MG63 (cell line): Measurements from ENCODE around the gene PSMD10. TPM values are rescaled to one million over a fixed set of nuclear protein-coding genes. Genes with fewer than 3 reads are reported as not detected.

Source experiments
- DNase-seq: peaks from one replicate; pipeline ENCODE4 v3.0.0-alpha.2; 2020
- H3K27me3 ChIP-seq: fragments of 250-450 bp; sonication (Bioruptor Pico); 2 replicates; pipeline ENCODE4 v1.5.1; 2020; ENCODE audit warnings: mild to moderate bottlenecking, moderate library complexity
- H3K36me3 ChIP-seq: fragments of 250-450 bp; sonication (Bioruptor Pico); 2 replicates; pipeline ENCODE4 v1.5.1; 2020; ENCODE audit warnings: mild to moderate bottlenecking, moderate library complexity
- H3K4me3 ChIP-seq: fragments of 250-450 bp; sonication (Bioruptor Pico); 2 replicates; pipeline ENCODE4 v1.5.1; 2020; ENCODE audit warnings: mild to moderate bottlenecking, moderate library complexity
- H3K9me3 ChIP-seq: fragments of 250-450 bp; sonication (Bioruptor Pico); 2 replicates; pipeline ENCODE4 v1.5.1; 2020; ENCODE audit warnings: mild to moderate bottlenecking, moderate library complexity
- total RNA-seq: library from RNA; depleted of rRNA; stranded (reverse); fragments of >200 nt; shearing (Covaris generic); gene quantifications from 2 replicates; pipeline ENCODE4 v1.2.3, GENCODE V29; 2014; ENCODE audit warnings: low replicate concordance; rRNA removed

Gene PSMD10, protein sequence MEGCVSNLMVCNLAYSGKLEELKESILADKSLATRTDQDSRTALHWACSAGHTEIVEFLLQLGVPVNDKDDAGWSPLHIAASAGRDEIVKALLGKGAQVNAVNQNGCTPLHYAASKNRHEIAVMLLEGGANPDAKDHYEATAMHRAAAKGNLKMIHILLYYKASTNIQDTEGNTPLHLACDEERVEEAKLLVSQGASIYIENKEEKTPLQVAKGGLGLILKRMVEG
- 124 and 133 TPM in 2 replicates for total RNA-seq

GRCh38 chrX:108091264-108091877 lies at the start of gene PSMD10, which contains the start of gene ATG4A:
TSS of gene PSMD10 (minus strand) at chrX:108091542. CDS start at chrX:108091520, 22 bp downstream.
TSS of gene ATG4A (plus strand) at chrX:108091778. CDS start at chrX:108091827, 49 bp downstream.
- H3K27me3 ChIP-seq = no peaks in the 10 kb centered on the region
- DNase-seq = peak; percentile 94
- H3K4me3 ChIP-seq = peak within 1 kb of the TSS; percentile 73
- H3K9me3 ChIP-seq = no peaks in the 10 kb centered on the region
- peaks cover 9% of the 10 kb centered on the region for H3K36me3 ChIP-seq

DNA sequence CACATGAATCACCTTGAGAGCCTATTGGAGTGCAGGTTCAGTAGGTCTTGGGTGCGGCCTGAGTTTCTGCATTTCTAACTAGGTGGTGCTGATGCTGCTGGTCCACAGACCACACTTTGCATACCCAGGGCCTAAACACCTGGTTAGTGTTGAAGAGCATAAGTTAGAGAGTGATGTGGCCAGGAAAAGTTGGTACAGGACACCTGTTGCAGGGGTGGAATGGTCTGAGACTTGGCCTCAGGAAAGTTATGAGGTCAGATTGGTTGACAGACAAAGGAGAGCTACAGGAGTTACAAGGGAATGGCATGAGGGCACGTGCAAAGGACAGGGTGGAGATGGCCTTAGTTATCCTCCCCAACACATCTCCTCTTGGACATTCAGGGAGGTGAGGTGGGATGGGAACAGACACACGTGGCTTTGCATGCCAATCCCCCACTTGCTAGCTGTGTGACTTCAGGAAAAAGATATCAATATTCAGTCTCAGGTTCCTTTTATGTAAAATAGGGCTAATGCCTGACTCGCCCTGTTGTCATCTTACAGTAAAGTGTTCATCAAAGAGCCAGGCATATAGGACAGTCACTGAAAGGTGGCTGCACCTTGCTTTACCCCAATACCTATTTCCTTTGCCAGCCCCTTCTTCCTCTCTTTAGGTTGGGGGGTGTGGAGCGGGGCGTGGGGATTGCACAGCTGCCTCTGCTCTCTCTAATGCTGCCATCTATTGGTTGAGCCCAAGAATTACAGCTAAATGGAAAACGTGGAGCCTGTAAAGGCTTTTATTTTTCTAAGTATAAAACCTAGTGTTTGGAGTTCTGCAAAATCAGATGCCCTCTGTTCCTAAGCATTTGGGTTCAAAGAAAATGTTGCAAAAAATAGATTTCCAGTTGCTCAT lies 47.7 kb upstream of the PSMD10 start:
- no peaks in the 10 kb centered on the region for H3K9me3 ChIP-seq
- H3K4me3 ChIP-seq = no peak overlapping the region
- H3K36me3 ChIP-seq = no peaks in the 10 kb centered on the region
- DNase-seq = no peak
- no peaks in the 10 kb centered on the region for H3K27me3 ChIP-seq

- H3K9me3 ChIP-seq = no peaks in the 10 kb centered on the region
- no peak overlapping the region for H3K4me3 ChIP-seq
- H3K36me3 ChIP-seq = no peaks in the 10 kb centered on the region
- no peak for DNase-seq
- H3K27me3 ChIP-seq = no peaks in the 10 kb centered on the region
Measured at GRCh38 chrX:108134724-108135123, 43.4 kb upstream of the PSMD10 start.

- no peak for DNase-seq
- no peaks in the 10 kb centered on the region for H3K36me3 ChIP-seq
- H3K4me3 ChIP-seq = no peak overlapping the region
- H3K27me3 ChIP-seq = no peaks in the 10 kb centered on the region
- H3K9me3 ChIP-seq = no peaks in the 10 kb centered on the region
Measured at GRCh38 chrX:108132876-108133275, 41.5 kb upstream of the PSMD10 start.

DNA sequence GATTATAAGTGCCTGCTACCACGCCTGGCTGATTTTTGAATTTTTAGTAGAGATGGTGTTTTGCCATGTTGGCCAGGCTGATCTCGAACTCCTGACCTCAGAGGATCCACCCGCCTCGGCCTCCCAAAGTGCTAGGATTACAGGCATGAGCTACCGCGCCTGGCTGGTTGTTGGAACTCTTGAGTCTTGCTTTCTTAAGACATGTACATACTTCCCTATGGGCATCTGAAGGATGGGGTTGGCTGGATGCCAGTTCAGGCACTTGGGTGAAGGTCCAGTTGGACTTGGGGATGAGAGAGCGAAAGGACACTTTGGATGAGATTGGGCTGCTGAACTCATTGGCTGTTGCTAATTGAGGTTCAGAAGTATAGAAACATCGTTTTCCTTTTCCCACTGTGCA lies 40.7 kb upstream of the PSMD10 start:
- Histone ChIP-seq H3K36me3 (no peaks in the 10 kb centered on the region), H3K9me3 (no peaks in the 10 kb centered on the region), H3K4me3 (no peak overlapping the region), H3K27me3 (no peaks in the 10 kb centered on the region)
- DNase-seq = no peak

- Histone ChIP-seq H3K36me3 (no peaks in the 10 kb centered on the region), H3K4me3 (no peak overlapping the region), H3K9me3 (no peaks in the 10 kb centered on the region), H3K27me3 (no peaks in the 10 kb centered on the region)
- DNase-seq = no peak
Measured at GRCh38 chrX:108131471-108131870, 40.1 kb upstream of the PSMD10 start.

GRCh38 chrX:108130889-108131288 lies 39.5 kb upstream of the PSMD10 start:
- no peaks in the 10 kb centered on the region for H3K9me3 ChIP-seq
- no peak for DNase-seq
- no peak overlapping the region for H3K4me3 ChIP-seq
- H3K27me3 ChIP-seq = no peaks in the 10 kb centered on the region
- H3K36me3 ChIP-seq = no peaks in the 10 kb centered on the region

DNA sequence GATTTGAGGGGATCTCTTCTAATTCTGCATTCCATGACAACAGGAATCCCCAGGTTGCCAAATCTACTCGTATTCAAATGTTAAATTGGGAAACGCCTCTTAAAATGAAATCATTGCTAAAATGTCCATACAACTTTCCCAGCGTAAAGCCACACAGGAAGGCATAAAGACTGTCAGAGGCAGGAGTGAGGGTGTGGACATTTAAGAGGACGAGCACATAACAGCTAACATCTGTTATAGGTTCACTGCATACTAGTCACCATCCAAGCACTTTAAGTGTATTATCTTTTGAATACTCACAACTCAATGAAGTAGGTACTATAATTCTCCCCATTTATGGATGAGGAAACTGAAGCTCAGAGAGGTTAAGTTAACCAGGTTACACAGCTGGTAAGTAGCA lies 35.8 kb upstream of the PSMD10 start:
- H3K4me3 ChIP-seq = no peak overlapping the region
- DNase-seq = no peak
- no peaks in the 10 kb centered on the region for H3K36me3 ChIP-seq
- H3K9me3 ChIP-seq = no peaks in the 10 kb centered on the region
- H3K27me3 ChIP-seq = no peaks in the 10 kb centered on the region

DNA sequence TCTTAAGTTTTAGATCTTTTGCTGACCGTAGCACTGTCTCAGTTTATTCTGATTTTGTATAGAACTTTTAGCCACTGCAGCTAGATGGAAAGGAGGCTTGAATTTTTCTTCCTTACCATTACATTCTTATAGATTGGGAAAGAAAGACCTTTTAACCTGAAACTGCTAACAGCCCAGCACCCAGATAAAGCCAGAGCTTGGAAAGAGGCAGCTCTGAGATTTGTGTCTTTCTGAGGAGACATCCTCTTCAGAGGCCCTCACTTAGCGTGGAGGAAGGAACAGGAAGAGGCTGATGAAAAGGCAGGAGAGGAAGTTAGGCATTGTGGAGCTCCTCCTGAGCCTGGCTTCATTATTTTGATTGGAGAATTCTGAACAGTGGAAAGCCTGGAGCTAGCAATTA lies 35.3 kb upstream of the PSMD10 start:
- H3K36me3 ChIP-seq = no peaks in the 10 kb centered on the region
- no peaks in the 10 kb centered on the region for H3K9me3 ChIP-seq
- no peak for DNase-seq
- H3K27me3 ChIP-seq = no peaks in the 10 kb centered on the region
- no peak overlapping the region for H3K4me3 ChIP-seq

DNA sequence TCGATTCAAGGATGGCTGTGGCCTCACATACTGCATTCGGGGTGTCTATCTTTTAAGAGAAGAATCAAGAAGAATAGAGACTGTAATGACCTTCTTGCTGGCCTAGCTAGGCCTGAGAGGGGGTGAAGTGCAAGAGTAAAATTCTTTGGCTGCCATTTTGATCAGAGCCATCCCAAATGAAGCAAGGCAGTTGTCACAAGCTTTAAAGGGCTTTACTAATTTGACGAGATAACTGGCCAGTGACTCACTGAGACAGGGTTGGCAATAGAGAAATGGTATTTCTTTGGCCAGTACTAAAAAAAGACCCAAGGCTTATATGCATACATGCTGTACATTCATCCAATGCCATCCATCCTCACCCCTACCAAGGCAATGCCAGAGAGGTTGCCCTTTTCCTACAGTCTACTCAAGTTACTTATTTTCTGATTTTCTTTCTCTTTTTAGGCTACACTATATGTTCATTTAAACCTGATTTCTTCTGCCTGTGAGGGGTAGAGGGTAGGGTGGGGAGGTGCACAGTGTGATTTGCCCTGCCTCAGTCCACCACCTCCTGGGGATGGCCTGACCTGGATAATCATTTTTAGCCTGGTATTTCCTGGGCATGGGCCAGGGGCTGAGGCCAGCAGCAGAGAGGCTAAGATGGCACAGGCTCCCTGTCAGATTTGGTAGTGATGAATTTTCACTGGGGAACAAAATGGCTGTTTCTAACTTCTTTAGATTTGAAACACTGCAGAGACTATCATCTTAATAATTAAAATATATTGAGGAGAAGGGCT lies 32.4 kb upstream of the PSMD10 start:
- H3K36me3 ChIP-seq = no peaks in the 10 kb centered on the region
- H3K27me3 ChIP-seq = no peaks in the 10 kb centered on the region
- DNase-seq = no peak
- no peak overlapping the region for H3K4me3 ChIP-seq
- no peaks in the 10 kb centered on the region for H3K9me3 ChIP-seq

- no peaks in the 10 kb centered on the region for H3K36me3 ChIP-seq
- no peaks in the 10 kb centered on the region for H3K27me3 ChIP-seq
- H3K9me3 ChIP-seq = no peaks in the 10 kb centered on the region
- H3K4me3 ChIP-seq = no peak overlapping the region
- no peak for DNase-seq
Measured at GRCh38 chrX:108122748-108123147, 31.4 kb upstream of the PSMD10 start.

- Histone ChIP-seq H3K27me3 (no peaks in the 10 kb centered on the region), H3K36me3 (no peaks in the 10 kb centered on the region), H3K9me3 (no peaks in the 10 kb centered on the region), H3K4me3 (no peak overlapping the region)
- no peak for DNase-seq
Measured at GRCh38 chrX:108121291-108121690, 29.9 kb upstream of the PSMD10 start.

GRCh38 chrX:108117988-108118387 lies 26.6 kb upstream of the PSMD10 start:
- no peak for DNase-seq
- Histone ChIP-seq H3K9me3 (no peaks in the 10 kb centered on the region), H3K36me3 (no peaks in the 10 kb centered on the region), H3K4me3 (no peak overlapping the region), H3K27me3 (no peaks in the 10 kb centered on the region)

GRCh38 chrX:108114541-108114940 lies 23.2 kb upstream of the PSMD10 start:
- H3K4me3 ChIP-seq = no peak overlapping the region
- H3K36me3 ChIP-seq = no peaks in the 10 kb centered on the region
- no peaks in the 10 kb centered on the region for H3K9me3 ChIP-seq
- DNase-seq = no peak
- H3K27me3 ChIP-seq = no peaks in the 10 kb centered on the region

GRCh38 chrX:108105473-108105872 lies 14.1 kb upstream of the PSMD10 start:
- Histone ChIP-seq H3K27me3 (no peaks in the 10 kb centered on the region), H3K36me3 (no peaks in the 10 kb centered on the region), H3K4me3 (no peak overlapping the region), H3K9me3 (no peaks in the 10 kb centered on the region)
- no peak for DNase-seq

DNA sequence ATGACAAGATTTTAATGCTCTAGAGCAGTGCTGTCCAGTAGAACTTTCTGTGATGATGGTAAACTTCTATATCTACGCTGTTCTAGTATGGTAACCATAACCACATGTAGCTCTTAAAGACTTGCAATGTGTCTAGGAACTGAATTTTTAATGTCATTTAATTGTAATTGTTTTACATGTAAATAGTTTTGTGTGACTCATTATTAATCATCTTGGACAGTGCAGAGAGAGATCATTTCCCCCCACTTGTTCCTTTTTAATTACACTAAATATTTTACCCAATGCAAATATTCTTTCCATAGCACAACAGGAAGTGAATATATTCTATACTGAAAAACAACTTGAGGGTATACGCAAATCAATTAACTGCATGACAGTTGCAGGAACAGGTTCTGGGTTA lies 6.0 kb upstream of the PSMD10 start:
- DNase-seq = no peak
- no peaks in the 10 kb centered on the region for H3K9me3 ChIP-seq
- H3K36me3 ChIP-seq = no peaks in the 10 kb centered on the region
- H3K27me3 ChIP-seq = no peaks in the 10 kb centered on the region
- no peak overlapping the region for H3K4me3 ChIP-seq

- Histone ChIP-seq H3K9me3 (no peaks in the 10 kb centered on the region), H3K27me3 (no peaks in the 10 kb centered on the region), H3K4me3 (peak overlapping the region; percentile 73), H3K36me3 (peaks cover 9% of the 10 kb centered on the region)
- no peak for DNase-seq
Measured at GRCh38 chrX:108091878-108092291, 543 bp upstream of the PSMD10 start.
